Stimulated activated naive B cell treated with anti-CD40 and anti-IgM and Interleukin-4, amounts not matched to agents 10 μg/mL and 1 μg/mL and 100 μg/mL, for 72 hours (primary cell): ENCODE data around the gene GNGT2.

Experiments used
- ATAC-seq, 2 donors: fragments of 150-1000 bp; cut with Tn5 transposase; replicated peaks; 2 replicates each; pipeline ENCODE4 v1.10.0; 2021; ENCODE audit warnings: moderate library complexity in 1 of 2
- DNase-seq: peaks from one replicate; pipeline ENCODE4 v3.0.0; 2021
- H3K27ac Mint-ChIP-seq: one replicate; pipeline ENCODE4 v1.8.0; 2022; ENCODE audit warnings: mild to moderate bottlenecking, mixed read lengths
- H3K27me3 Mint-ChIP-seq, 2 donors: one replicate each; pipeline ENCODE4 v1.8.0; 2022; ENCODE audit warnings: mixed read lengths in 2 of 2
- H3K36me3 Mint-ChIP-seq, 2 donors: one replicate each; pipeline ENCODE4 v1.8.0; 2022; ENCODE audit warnings: mixed read lengths in 2 of 2, mild to moderate bottlenecking in 1 of 2
- H3K4me1 Mint-ChIP-seq, 2 donors: one replicate each; pipeline ENCODE4 v1.8.0; 2022; ENCODE audit warnings: mixed read lengths in 2 of 2, mild to moderate bottlenecking in 1 of 2
- H3K4me3 Mint-ChIP-seq, 2 donors: one replicate each; pipeline ENCODE4 v1.8.0; 2022; ENCODE audit warnings: mild to moderate bottlenecking in 2 of 2, mixed read lengths in 2 of 2, moderate library complexity in 1 of 2
- H3K9me3 Mint-ChIP-seq, 2 donors: one replicate each; pipeline ENCODE4 v1.8.0; 2022; ENCODE audit warnings: mixed read lengths in 2 of 2, mild to moderate bottlenecking in 1 of 2

The GNGT2 gene

DNA sequence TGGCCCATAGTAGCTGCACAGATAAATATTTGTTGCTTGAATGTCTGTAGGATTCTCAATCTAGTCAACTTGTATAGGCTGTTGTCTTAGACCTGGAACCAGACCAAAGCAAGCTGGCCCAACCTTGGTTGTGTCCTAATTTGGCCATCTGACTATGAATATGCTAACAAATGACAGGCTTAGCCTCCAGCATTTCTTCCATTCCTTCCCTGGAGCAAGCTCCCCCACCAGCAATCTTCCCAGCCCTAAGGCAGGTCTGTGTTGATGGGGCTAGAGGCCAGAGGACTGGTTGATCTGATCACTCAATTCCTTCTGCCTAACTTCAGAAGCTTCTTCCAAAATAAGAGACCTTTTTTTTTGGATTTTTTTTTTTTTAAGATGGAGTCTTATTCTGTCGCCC, 29.6 kb upstream of the GNGT2 start:
- Mint-ChIP-seq H3K4me1 (peaks cover 0 to 6% of the 10 kb centered on the region in 2 donors), H3K4me3 (no peak overlapping the region), H3K27ac (no peak overlapping the region), H3K27me3 (peaks cover 22 to 49% of the 10 kb centered on the region in 2 donors), H3K36me3 (no peaks in the 10 kb centered on the region), H3K9me3 (no peaks in the 10 kb centered on the region)
- DNase-seq, result no peak
- no peak for ATAC-seq

DNA sequence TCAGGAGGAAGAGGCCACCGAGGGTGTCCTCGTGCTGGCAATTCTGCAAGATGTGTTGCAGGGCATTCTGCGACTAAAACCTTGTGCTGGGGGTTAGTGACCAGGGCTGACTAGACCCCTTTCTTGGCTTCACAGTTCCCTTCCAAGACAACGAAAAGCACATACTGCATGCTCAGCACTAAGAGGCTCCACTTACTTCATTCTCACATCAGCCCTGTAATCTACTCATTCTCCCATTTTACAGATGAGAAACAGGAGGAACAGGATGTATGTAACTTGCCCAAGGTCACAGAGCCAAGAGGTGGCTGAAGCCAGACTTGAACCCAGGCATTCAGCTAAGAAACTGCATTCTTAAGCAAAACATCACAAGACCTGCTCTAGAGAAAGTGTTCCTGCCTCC, 25.5 kb upstream of the GNGT2 start:
- no peak for ATAC-seq
- Mint-ChIP-seq H3K4me3 (no peak overlapping the region), H3K27me3 (peaks cover 24 to 48% of the 10 kb centered on the region in 2 donors), H3K9me3 (no peaks in the 10 kb centered on the region), H3K4me1 (peaks cover 2 to 6% of the 10 kb centered on the region in 2 donors), H3K27ac (no peak overlapping the region), H3K36me3 (no peaks in the 10 kb centered on the region)
- no peak for DNase-seq

DNA sequence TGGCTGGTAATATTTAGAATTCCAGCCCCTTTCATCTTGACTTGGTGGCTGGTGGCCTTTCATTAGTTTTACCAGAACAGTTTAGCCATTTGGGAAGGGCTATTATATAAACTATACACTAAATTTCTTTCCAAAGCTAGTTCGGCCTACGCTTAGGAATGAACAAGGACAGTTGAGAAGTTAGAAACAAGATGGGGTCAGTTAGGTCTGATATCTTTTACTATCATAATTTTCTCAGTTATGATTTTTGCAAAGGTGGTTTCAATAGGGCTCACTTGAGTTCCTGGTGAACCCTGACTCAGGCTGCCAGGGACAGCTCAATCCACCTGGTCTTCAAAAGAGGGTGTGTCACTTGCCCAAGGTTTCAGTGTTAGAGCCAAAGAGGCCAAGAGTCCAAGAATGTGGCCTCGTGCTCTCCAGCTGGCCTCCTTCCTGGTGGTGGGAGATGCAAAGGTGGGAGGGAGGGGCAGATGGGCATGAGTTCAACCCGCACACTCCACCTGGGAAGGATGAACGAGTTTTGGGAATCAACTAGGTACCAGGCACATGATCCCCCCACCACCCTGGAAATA, 24.2 kb upstream of the GNGT2 start:
- DNase-seq (no peak), ATAC-seq (no peak)
- peaks cover 2 to 19% of the 10 kb centered on the region in 2 donors for H3K4me1 Mint-ChIP-seq
- H3K36me3 Mint-ChIP-seq, result no peaks in the 10 kb centered on the region
- H3K4me3 Mint-ChIP-seq, result no peak overlapping the region
- no peaks in the 10 kb centered on the region for H3K9me3 Mint-ChIP-seq
- peaks cover 22 to 40% of the 10 kb centered on the region in 2 donors for H3K27me3 Mint-ChIP-seq
- no peak overlapping the region for H3K27ac Mint-ChIP-seq

DNA sequence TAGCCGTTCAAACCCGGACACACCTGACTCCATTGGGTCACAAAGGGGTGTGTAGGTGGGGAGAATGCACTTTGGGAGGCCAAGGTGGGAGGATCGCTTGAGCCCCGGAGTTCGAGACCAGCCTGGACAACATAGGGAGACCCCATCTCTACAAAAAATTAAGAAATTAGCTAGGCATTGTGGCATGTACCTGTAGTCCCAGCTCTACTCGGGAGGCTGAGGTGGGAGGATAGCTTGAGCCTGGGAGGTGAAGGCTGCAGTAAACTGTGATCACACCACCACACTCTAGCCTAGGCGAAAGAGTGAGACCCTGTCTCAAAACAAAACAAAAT, 21.2 kb upstream of the GNGT2 start:
- Mint-ChIP-seq H3K9me3 (no peaks in the 10 kb centered on the region), H3K4me1 (peaks cover 6 to 40% of the 10 kb centered on the region in 2 donors), H3K27ac (no peak overlapping the region), H3K36me3 (no peaks in the 10 kb centered on the region), H3K27me3 (peaks cover 24 to 41% of the 10 kb centered on the region in 2 donors), H3K4me3 (peak overlapping the region; percentile 83 to 89)
- ATAC-seq (no peak), DNase-seq (no peak)

DNA sequence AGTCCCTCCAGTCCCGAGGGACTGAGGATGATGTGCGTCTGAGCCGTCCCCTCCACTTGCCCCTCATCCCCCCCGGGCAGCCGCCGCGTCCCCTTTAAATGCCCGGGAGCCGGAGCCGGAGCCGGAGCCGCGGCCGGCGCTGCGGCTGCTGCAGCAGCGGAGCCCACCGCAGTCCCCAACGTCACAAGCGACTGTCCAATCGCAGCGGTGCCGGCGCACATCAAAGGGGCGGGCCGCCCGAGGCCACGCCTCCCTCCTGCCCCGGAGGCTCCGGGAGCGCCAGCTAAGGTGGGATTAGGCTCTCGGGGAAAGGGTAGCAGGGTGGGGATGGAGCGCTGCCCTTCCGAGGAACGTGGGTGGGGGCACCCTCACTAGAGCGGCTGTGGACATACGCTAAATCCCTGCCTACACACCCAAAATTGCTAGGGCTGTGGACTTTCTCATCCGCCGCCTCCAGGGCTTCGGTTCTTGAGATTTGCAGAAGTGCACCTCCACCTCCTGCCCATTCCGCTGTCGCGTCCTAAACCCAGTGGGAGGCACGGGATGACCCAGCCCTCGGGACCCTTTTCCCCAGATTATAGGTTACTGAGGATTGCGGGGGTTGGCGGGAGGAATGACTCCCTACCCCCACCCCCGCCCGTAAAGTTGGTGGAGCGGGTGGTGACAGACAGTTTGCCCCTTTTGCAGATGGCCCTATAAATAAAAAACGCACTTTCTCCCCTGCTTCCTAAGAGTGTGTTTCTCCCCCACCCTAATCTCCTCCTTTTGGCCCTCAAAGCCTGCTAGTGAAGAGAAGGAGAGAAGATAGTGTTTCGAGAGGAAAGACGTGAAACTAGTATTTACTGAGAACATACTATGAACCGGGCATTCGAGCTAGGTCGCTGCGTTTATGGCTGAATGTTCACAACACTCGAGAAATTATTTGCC, 20.5 kb upstream of the GNGT2 start, which contains the start of gene PHOSPHO1:
PHOSPHO1 (minus strand) TSS at position 152 of the 927 bp plus-strand sequence. CDS start 4,096 bp downstream, outside the sequence.
- no peaks in the 10 kb centered on the region for H3K36me3 Mint-ChIP-seq
- H3K4me1 Mint-ChIP-seq, result peaks cover 6 to 46% of the 10 kb centered on the region in 2 donors
- peak within 1 kb of the TSS; percentile 83 to 89 for H3K4me3 Mint-ChIP-seq
- peaks cover 23 to 40% of the 10 kb centered on the region in 2 donors for H3K27me3 Mint-ChIP-seq
- H3K9me3 Mint-ChIP-seq, result no peaks in the 10 kb centered on the region
- DNase-seq (peak; percentile 74), ATAC-seq (peak; percentile 90 to 94)
- H3K27ac Mint-ChIP-seq, result peak within 1 kb of the TSS; percentile 31

DNA sequence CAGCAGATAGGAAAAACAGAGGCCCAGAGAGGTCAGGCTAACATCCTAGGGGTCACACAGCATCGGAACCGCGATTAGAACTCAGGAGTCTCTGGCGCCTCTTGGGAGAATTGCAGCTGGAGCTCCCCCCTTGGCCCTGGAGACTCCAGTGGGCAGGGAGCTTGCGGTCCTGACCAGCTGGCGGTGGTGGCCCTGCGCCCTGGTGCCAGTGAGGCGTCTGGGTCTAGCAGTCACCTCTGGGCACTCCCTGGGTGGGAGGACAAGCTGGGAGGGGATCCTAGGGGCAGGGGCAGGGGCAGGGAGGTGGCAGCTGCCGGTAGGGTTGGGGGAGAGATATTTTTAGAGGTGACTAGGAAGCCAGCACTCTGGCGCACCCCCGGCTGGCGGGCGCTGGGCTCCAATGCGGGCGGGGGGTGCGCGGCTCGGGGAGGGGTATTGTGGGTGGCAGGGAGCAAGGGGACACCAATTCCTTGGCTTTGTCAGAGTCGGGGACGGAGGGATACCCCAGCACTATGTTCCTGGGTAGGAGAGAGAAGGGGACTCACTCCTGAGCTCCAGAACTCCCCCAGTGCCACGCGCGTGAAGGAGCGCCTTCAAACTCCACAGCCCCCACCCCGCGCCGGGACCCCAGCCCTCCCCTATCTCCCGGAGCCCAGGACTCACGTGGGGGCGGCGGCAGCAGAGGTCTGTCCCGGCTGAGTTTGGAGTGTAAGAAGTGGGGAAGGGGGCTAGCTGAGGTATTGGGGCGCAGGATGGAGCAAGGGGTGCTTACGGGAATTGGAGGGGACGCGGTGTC, 19.6 kb upstream of the GNGT2 start:
- H3K27me3 Mint-ChIP-seq, result peaks cover 22 to 39% of the 10 kb centered on the region in 2 donors
- H3K9me3 Mint-ChIP-seq, result no peaks in the 10 kb centered on the region
- peaks cover 8 to 53% of the 10 kb centered on the region in 2 donors for H3K4me1 Mint-ChIP-seq
- ATAC-seq (no peak), DNase-seq (no peak)
- H3K27ac Mint-ChIP-seq, result peak overlapping the region; percentile 31
- H3K4me3 Mint-ChIP-seq, result peak overlapping the region; percentile 83 to 89
- no peaks in the 10 kb centered on the region for H3K36me3 Mint-ChIP-seq

DNA sequence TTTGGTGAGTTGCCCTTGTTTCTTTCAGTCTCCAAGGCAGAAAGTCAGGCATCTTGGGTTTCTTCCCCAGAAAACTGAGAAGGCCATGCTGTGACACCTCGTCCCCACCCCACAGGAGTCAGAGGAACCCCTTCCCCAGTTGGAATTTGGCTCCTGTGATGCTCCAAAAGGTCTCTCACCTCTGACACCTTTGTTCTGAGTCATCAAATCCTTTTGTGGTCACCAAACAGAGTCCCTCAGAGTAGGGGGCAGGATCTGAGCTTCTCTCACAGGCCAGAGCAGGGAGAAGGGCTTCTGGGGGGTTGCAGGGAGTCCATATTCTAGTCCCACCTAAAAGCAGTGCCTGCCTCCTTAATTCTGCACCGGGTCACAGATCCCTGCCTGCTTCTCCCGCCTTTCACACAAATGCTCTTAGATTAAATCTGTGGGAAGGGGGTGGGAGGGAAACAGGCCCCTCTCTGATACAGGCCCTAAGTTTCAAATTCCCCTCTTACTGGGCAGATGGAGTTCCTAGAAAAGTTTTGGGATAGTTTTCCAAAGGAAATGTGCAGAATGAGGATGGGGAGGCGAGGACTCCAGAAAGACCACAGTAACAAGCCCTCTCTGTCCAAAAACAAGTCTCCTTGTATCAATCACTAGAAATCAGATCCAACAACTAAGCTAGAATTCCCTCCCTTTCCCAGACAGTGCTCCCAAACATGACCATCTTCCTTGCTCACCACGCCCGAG, 18.9 kb upstream of the GNGT2 start:
- DNase-seq, result no peak
- Mint-ChIP-seq H3K36me3 (no peaks in the 10 kb centered on the region), H3K4me3 (peak overlapping the region; percentile 83 to 89), H3K27me3 (peaks cover 27 to 47% of the 10 kb centered on the region in 2 donors), H3K27ac (no peak overlapping the region), H3K9me3 (no peaks in the 10 kb centered on the region), H3K4me1 (peaks cover 11 to 60% of the 10 kb centered on the region in 2 donors)
- no peak for ATAC-seq

DNA sequence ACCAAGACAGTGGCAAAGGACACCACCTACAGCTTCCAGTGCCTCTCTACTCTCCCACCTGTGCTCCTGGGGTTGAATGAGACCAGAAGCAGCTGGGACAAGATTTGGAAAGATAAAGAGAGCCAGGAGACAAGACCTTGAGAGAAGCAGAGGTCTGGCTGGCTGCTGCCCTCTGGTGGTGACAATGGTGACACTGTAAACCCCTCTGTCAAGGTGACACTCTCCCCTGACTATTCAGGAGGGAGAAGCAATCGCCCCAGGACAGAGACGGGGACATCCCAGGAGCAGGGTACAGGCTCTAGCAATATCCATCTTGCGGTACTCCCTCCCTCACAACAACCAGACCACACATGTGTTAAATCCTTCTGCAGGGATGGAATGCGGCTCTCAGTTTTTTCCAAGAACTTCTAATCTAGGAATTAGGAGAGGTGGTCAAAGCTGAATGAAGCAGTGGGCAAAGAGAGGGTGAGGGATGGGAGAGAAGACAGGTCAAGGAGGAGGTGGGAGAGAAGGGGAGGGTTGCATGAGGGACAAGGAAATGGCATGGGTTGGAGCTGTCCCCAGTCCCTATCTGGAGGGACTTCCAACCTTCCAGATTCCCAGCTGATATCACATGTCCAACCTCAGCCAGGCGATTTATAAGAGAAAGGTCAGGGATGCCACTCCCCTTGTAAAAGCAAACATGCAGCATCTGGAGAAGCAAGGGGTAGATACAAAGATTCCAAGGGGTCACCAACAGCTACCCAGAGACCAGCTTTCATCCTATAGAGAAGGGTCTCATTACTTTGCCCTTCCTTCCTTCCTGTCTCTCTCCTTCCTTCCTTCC, 17.3 kb upstream of the GNGT2 start:
- DNase-seq, result peak; percentile 44
- Mint-ChIP-seq H3K27ac (no peak overlapping the region), H3K4me3 (no peak overlapping the region), H3K4me1 (peaks cover 23 to 76% of the 10 kb centered on the region in 2 donors), H3K27me3 (peaks cover 33 to 55% of the 10 kb centered on the region in 2 donors), H3K36me3 (peaks cover 4 to 7% of the 10 kb centered on the region in 2 donors), H3K9me3 (no peaks in the 10 kb centered on the region)
- ATAC-seq, result peak; percentile 66 to 68

DNA sequence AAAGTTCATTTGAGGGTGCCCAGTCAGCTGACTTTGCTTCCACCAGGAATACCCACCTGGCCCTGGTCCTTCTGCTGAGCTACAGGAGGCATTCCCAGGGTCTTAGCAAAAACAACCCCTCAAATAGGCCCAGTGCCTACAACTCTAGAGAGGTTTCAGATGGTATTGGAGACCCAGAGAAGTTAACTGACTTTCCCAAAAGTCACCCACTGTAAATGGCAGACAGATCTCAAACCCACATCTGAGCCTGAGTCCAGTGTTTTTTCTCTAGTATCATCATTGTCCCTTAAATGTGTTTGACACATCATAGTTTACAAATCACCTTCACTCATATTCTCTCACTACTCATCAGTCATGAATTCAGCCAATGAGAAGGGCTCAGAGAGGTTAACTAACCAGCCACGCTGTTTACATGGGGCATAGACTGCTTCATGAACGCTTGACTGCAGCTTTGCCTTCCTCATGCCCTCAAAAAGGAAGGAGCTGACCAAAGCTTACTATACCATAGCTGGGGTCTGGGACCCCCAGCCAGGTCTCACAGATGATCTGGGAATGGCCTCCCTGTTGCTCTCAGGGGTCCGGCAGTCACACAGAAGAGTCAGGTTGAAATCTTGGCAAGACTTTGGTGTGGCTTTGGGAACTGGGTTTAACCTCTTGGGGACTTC, 16.5 kb upstream of the GNGT2 start:
- Mint-ChIP-seq H3K27me3 (peaks cover 34 to 57% of the 10 kb centered on the region in 2 donors), H3K4me1 (peaks cover 26 to 78% of the 10 kb centered on the region in 2 donors), H3K36me3 (peaks cover 11 to 15% of the 10 kb centered on the region in 2 donors), H3K27ac (no peak overlapping the region), H3K9me3 (no peaks in the 10 kb centered on the region), H3K4me3 (no peak overlapping the region)
- no peak for ATAC-seq
- DNase-seq, result no peak

DNA sequence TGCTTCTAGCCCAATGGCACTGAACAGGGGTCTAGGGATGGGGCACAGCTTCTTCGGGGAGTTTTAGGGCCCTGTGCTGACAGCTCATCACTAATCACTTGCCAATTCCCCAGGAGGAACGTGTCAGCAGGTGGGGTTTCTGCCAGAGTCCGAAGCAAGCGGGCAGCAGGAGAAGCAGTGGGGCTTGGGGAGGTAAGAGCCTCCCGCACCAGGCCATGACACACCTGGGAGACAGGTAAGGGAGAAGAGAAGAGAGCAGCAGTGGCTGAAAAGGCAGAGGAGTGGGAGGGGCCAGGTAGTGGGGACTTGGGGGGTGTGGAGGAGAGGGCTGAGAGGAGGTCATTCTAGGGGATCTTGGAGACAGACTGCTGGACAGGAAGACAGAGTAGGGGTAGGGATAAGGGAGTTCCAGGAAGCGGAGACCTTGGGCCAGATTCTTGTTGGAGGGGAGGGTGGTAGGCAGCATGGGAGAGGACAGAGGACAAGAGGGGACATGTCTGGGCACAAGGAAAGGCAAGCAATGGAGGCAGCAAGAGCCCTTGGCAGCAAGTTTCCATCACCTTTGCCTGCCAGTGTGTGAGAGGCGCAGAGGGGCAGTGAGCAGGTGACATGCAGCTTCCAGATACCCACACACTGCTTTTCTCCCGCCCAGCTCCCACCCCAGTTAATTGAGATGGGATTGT, 15.3 kb upstream of the GNGT2 start:
- Mint-ChIP-seq H3K4me3 (no peak overlapping the region), H3K4me1 (peaks cover 24 to 70% of the 10 kb centered on the region in 2 donors), H3K36me3 (peaks cover 13 to 17% of the 10 kb centered on the region in 2 donors), H3K27me3 (peaks cover 31 to 47% of the 10 kb centered on the region in 2 donors), H3K9me3 (no peaks in the 10 kb centered on the region), H3K27ac (no peak overlapping the region)
- ATAC-seq (no peak), DNase-seq (no peak)

DNA sequence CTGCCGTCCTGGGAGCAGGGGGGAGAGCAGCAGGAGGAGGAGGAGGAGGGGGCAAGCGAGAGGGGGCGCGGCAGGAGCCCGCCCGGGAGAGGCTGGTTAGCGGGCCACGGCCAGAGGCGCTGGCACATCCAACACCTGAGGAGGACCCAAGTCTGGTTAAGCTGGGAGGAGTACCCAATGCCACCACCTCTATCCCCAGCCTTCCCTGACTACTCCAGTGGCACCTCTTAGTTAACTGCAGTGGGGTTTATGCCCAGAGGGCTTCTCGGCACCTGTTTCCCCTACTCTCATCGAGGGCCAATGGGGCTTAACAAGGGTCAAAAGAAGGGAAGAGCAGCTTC, 14.6 kb upstream of the GNGT2 start:
- Mint-ChIP-seq H3K4me3 (peak overlapping the region; percentile 62 to 77), H3K4me1 (peaks cover 26 to 63% of the 10 kb centered on the region in 2 donors), H3K27me3 (peaks cover 31 to 47% of the 10 kb centered on the region in 2 donors), H3K9me3 (no peaks in the 10 kb centered on the region), H3K36me3 (peaks cover 17 to 21% of the 10 kb centered on the region in 2 donors), H3K27ac (peak overlapping the region; percentile 65)
- no peak for DNase-seq
- no peak for ATAC-seq
